ENCODE data around the gene MAP1LC3B2.
A peak's percentile ranks its signal among the peaks of the same experiment; 100 is the strongest.

MAP1LC3B2 gene

GRCh38 chr12:116540622-116541152 lies 18.5 kb upstream of the MAP1LC3B2 start:
- ChIA-PET POLR2A (ENCODE audit: low non-redundant PET) (no interaction called here), CTCF (no interaction called here)
- no peak overlapping the region for H3K27ac ChIP-seq
- no peak for DNase-seq (ENCODE audit: low spot score)
- TF ChIP-seq CTCF (conservative IDR thresholded peaks at IDR 0.05; ENCODE audit: low read depth), result no peak

GRCh38 chr12:116541547-116542344 lies 17.4 kb upstream of the MAP1LC3B2 start:
- DNase-seq (ENCODE audit: low spot score), result no peak
- no peak for TF ChIP-seq CTCF (conservative IDR thresholded peaks at IDR 0.05; ENCODE audit: low read depth)
- ChIA-PET CTCF (no interaction called here), POLR2A (ENCODE audit: low non-redundant PET) (no interaction called here)
- H3K27ac ChIP-seq, result peak overlapping the region; percentile 32; the same call in 1 of the 2 replicates

GRCh38 chr12:116542345-116542956 lies 16.7 kb upstream of the MAP1LC3B2 start:
- POLR2A ChIA-PET (ENCODE audit: low non-redundant PET), result no interaction called here
- TF ChIP-seq CTCF (conservative IDR thresholded peaks at IDR 0.05; ENCODE audit: low read depth), result no peak
- DNase-seq (ENCODE audit: low spot score), result no peak
- CTCF ChIA-PET, result no interaction called here
- peak overlapping the region; percentile 32 for H3K27ac ChIP-seq

GRCh38 chr12:116544656-116545055 lies 14.5 kb upstream of the MAP1LC3B2 start:
- no peak for DNase-seq (ENCODE audit: low spot score)
- ChIA-PET CTCF (interaction anchor here (0.6 kb wide), 1 partner anchor 386 kb away, joined by 3 read pairs; no protein-coding TSS in a partner anchor), POLR2A (ENCODE audit: low non-redundant PET) (interaction anchor here (0.5 kb wide), 1 partner anchor 15 kb away, joined by 3 read pairs; no protein-coding TSS in a partner anchor)
- TF ChIP-seq CTCF (conservative IDR thresholded peaks at IDR 0.05; ENCODE audit: low read depth), result no peak
- H3K27ac ChIP-seq, result peak overlapping the region; percentile 34

- POLR2A ChIA-PET (ENCODE audit: low non-redundant PET), result interaction anchor here (0.5 kb wide), 1 partner anchor 14 kb away, joined by 3 read pairs; no protein-coding TSS in a partner anchor
- CTCF ChIA-PET, result interaction anchor here (0.6 to 1.0 kb wide), 2 partner anchors 70 to 385 kb away, joined by 3 to 5 read pairs; no protein-coding TSS in a partner anchor
- TF ChIP-seq CTCF (conservative IDR thresholded peaks at IDR 0.05; ENCODE audit: low read depth), result no peak
- no peak overlapping the region for H3K27ac ChIP-seq
- no peak for DNase-seq (ENCODE audit: low spot score)
Observed at GRCh38 chr12:116545144-116545543, 14.0 kb upstream of the MAP1LC3B2 start.

- TF ChIP-seq CTCF (conservative IDR thresholded peaks at IDR 0.05; ENCODE audit: low read depth), result no peak
- DNase-seq (ENCODE audit: low spot score), result no peak
- ChIA-PET POLR2A (ENCODE audit: low non-redundant PET) (no interaction called here), CTCF (interaction anchor here (0.6 to 1.0 kb wide), 3 partner anchors 64 to 163 kb away, joined by 3 to 5 read pairs (median 4); no protein-coding TSS in a partner anchor)
- H3K27ac ChIP-seq, result no peak overlapping the region
Observed at GRCh38 chr12:116545936-116546335, 13.2 kb upstream of the MAP1LC3B2 start.

Measured in RWPE1 (cell line).